ENCODE data around the gene TMEM203. TPM values are rescaled to one million over a fixed set of nuclear protein-coding genes. Genes with fewer than 3 reads are reported as not detected.

TMEM203 gene
- total and polyA plus RNA-seq, 2 of the 13 experiments (the other 11 are each of a cell fraction or from before 2014, with no cell fraction given), result 23.4 to 36.7 TPM

- TF ChIP-seq ZNF83 (CRISPR knock-in tag; IDR thresholded peaks at IDR 0.05; ENCODE audit: borderline replicate concordance) (no peak), XBP1 (CRISPR knock-in tag; IDR thresholded peaks at IDR 0.05) (no peak), STAT6 (CRISPR knock-in tag; IDR thresholded peaks at IDR 0.05; ENCODE audit: borderline replicate concordance) (no peak), ZNF329 (CRISPR knock-in tag; IDR thresholded peaks at IDR 0.05; ENCODE audit: low read depth) (no peak), SRSF4 (IDR thresholded peaks at IDR 0.05; ENCODE audit: low read depth, low read length, poor library complexity, severe bottlenecking) (no peak), ZNF746 (CRISPR knock-in tag; IDR thresholded peaks at IDR 0.05) (no peak), ZBTB7B (CRISPR knock-in tag; IDR thresholded peaks at IDR 0.05) (peak; percentile 80; the same call in 1 of the 2 replicates), ZNF781 (CRISPR knock-in tag; IDR thresholded peaks at IDR 0.05; ENCODE audit: borderline replicate concordance, not compliant biosample characterization) (peak; percentile 63), ZNF549 (CRISPR knock-in tag; IDR thresholded peaks at IDR 0.05) (no peak), ZNF644 (CRISPR knock-in tag; IDR thresholded peaks at IDR 0.05; ENCODE audit: low read depth) (no peak), ZNF44 (CRISPR knock-in tag; IDR thresholded peaks at IDR 0.05) (peak; percentile 68; the same call in 1 of the 2 replicates), KDM2A (CRISPR knock-in tag; IDR thresholded peaks at IDR 0.05; ENCODE audit: borderline replicate concordance, low read depth) (peak; percentile 94; the same call in 1 of the 2 replicates), ZNF205 (CRISPR knock-in tag; IDR thresholded peaks at IDR 0.05) (peak; percentile 66), PCBP2 (optimal IDR thresholded peaks at IDR 0.05; ENCODE audit: low read depth, low read length, poor library complexity, severe bottlenecking) (no peak), NCOA5 (CRISPR knock-in tag; IDR thresholded peaks at IDR 0.05) (no peak), ZNF574 (CRISPR knock-in tag; IDR thresholded peaks at IDR 0.05) (peak; percentile 94), XRCC5 (optimal IDR thresholded peaks at IDR 0.05; ENCODE audit: low read length) (no peak)
- TF ChIP-seq, protein P1, sequence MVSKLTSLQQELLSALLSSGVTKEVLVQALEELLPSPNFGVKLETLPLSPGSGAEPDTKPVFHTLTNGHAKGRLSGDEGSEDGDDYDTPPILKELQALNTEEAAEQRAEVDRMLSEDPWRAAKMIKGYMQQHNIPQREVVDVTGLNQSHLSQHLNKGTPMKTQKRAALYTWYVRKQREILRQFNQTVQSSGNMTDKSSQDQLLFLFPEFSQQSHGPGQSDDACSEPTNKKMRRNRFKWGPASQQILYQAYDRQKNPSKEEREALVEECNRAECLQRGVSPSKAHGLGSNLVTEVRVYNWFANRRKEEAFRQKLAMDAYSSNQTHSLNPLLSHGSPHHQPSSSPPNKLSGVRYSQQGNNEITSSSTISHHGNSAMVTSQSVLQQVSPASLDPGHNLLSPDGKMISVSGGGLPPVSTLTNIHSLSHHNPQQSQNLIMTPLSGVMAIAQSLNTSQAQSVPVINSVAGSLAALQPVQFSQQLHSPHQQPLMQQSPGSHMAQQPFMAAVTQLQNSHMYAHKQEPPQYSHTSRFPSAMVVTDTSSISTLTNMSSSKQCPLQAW (CRISPR knock-in tag; IDR thresholded peaks at IDR 0.05), result peak; percentile 83
- TF ChIP-seq, protein P2, sequence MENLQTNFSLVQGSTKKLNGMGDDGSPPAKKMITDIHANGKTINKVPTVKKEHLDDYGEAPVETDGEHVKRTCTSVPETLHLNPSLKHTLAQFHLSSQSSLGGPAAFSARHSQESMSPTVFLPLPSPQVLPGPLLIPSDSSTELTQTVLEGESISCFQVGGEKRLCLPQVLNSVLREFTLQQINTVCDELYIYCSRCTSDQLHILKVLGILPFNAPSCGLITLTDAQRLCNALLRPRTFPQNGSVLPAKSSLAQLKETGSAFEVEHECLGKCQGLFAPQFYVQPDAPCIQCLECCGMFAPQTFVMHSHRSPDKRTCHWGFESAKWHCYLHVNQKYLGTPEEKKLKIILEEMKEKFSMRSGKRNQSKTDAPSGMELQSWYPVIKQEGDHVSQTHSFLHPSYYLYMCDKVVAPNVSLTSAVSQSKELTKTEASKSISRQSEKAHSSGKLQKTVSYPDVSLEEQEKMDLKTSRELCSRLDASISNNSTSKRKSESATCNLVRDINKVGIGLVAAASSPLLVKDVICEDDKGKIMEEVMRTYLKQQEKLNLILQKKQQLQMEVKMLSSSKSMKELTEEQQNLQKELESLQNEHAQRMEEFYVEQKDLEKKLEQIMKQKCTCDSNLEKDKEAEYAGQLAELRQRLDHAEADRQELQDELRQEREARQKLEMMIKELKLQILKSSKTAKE (CRISPR knock-in tag; IDR thresholded peaks at IDR 0.05; ENCODE audit: borderline replicate concordance), result no peak
Measured at GRCh38 chr9:137205126-137206069, at the start of gene TMEM203, which contains the start of gene NDOR1 (continued).
